Chondrocyte (in vitro differentiated cells): ENCODE results near the gene STEAP2. TPM values are rescaled to one million over a fixed set of nuclear protein-coding genes. Genes with fewer than 3 reads are reported as not detected.
"Not testable (repeated sequence)": the region's sequence is repeated elsewhere in the genome, so short reads cannot be mapped to it uniquely, and the experiment has no call there.

Experiments used
- DNase-seq: peaks from one replicate; pipeline ENCODE4 v3.0.0; 2021; ENCODE audit warnings: mixed read lengths, low spot score
- H3K27ac Mint-ChIP-seq: one replicate; pipeline ENCODE4 v1.8.0; 2021; ENCODE audit warnings: mild to moderate bottlenecking, moderate library complexity, mixed read lengths; ENCODE audit not compliant: unreplicated experiment
- H3K27me3 Mint-ChIP-seq: 2 replicates; pipeline ENCODE4 v1.8.0; 2021; ENCODE audit warnings: low read depth, mixed read lengths
- H3K36me3 Mint-ChIP-seq: 2 replicates; pipeline ENCODE4 v1.8.0; 2021; ENCODE audit warnings: low read depth, mixed read lengths
- H3K4me1 Mint-ChIP-seq: 2 replicates; pipeline ENCODE4 v1.8.0; 2021; ENCODE audit warnings: low read depth, mild to moderate bottlenecking, mixed read lengths
- H3K4me3 Mint-ChIP-seq: one replicate; pipeline ENCODE4 v1.8.0; 2021; ENCODE audit warnings: mild to moderate bottlenecking, moderate library complexity, mixed read lengths; ENCODE audit not compliant: unreplicated experiment
- H3K9me3 Mint-ChIP-seq: 2 replicates; pipeline ENCODE4 v1.8.0; 2021; ENCODE audit warnings: low read depth, mixed read lengths
- CTCF ChIP-seq: fragments of 200-600 bp; sonication (generic); IDR thresholded peaks from 2 replicates; pipeline ENCODE4 v1.5.0; 2021; ENCODE audit warnings: antibody characterized with exemption, mild to moderate bottlenecking, moderate library complexity
- total RNA-seq: library from RNA; stranded (reverse); gene quantifications from 3 replicates; pipeline ENCODE4 v1.2.1, GENCODE V29; 2021

STEAP2 gene
- total RNA-seq, 1 donor from 2014 or later: 0.20 TPM

- no peak for TF ChIP-seq CTCF
- Mint-ChIP-seq H3K27me3 (peaks cover 6% of the 10 kb centered on the region), H3K36me3 (no peaks in the 10 kb centered on the region), H3K9me3 (peaks cover 7% of the 10 kb centered on the region), H3K27ac (no peak overlapping the region), H3K4me1 (peaks cover 4% of the 10 kb centered on the region), H3K4me3 (no peak overlapping the region)
- DNase-seq: no peak
These were observed 30.1 kb upstream of the STEAP2 start for GRCh38 chr7:90181485-90181884.

DNA sequence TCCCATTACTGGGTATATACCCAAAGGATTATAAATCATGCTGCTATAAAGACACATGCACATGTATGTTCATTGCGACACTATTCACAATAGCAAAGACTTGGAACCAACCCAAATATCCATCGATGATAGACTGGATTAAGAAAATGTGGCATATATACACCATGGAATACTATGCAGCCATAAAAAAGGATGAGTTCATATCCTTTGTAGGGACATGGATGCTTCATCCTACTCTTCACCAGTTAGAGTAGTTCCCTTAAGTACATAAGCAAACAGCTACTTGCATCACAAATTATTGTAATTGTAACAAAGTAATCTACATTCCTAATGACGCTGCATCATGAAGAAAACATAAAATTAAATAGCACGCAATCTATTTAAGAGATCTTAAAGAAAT, 25.2 kb upstream of the STEAP2 start:
- not testable (repeated sequence) for H3K27me3 Mint-ChIP-seq, H3K4me3 Mint-ChIP-seq, H3K36me3 Mint-ChIP-seq, H3K4me1 Mint-ChIP-seq, DNase-seq, H3K27ac Mint-ChIP-seq
- peaks cover 10% of the 10 kb centered on the region for H3K9me3 Mint-ChIP-seq

- Mint-ChIP-seq H3K27me3 (peaks cover 2% of the 10 kb centered on the region), H3K4me1 (no peaks in the 10 kb centered on the region), H3K4me3 (no peak overlapping the region), H3K9me3 (peaks cover 11% of the 10 kb centered on the region), H3K27ac (no peak overlapping the region), H3K36me3 (no peaks in the 10 kb centered on the region)
- no peak for DNase-seq
- TF ChIP-seq CTCF: no peak
These were observed 24.0 kb upstream of the STEAP2 start for GRCh38 chr7:90187507-90188050.

DNA sequence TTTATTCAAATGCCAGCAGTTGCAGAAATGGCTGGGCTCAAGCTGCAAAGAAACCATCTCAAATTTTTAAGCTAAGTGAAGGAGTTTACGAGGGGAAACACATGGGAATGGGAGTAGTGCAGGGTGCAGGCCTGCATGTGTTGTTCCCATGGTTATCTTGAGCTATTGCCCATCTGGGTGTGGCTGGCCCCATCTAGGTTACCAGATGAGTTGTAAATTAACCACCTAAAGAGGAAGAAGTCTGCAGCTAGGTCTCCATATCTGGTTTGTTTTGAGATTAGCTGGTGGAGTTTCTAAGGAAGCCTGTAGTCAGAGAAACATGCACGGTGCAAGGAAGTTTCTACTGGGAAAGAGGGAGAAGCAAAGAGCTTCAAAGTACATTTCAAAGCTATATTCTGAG, 23.3 kb upstream of the STEAP2 start:
- no peak overlapping the region for H3K27ac Mint-ChIP-seq
- H3K4me1 Mint-ChIP-seq: no peaks in the 10 kb centered on the region
- peaks cover 11% of the 10 kb centered on the region for H3K9me3 Mint-ChIP-seq
- H3K27me3 Mint-ChIP-seq: peaks cover under 1% of the 10 kb centered on the region
- DNase-seq: no peak
- TF ChIP-seq CTCF: no peak
- no peak overlapping the region for H3K4me3 Mint-ChIP-seq
- no peaks in the 10 kb centered on the region for H3K36me3 Mint-ChIP-seq

- peaks cover 7% of the 10 kb centered on the region for H3K9me3 Mint-ChIP-seq
- H3K27me3 Mint-ChIP-seq: peaks cover 3% of the 10 kb centered on the region
- H3K4me1 Mint-ChIP-seq: no peaks in the 10 kb centered on the region
- no peak for DNase-seq
- H3K27ac Mint-ChIP-seq: no peak overlapping the region
- no peak overlapping the region for H3K4me3 Mint-ChIP-seq
- H3K36me3 Mint-ChIP-seq: no peaks in the 10 kb centered on the region
- TF ChIP-seq CTCF: no peak
These were observed 20.5 kb upstream of the STEAP2 start for GRCh38 chr7:90190995-90191394.

DNA sequence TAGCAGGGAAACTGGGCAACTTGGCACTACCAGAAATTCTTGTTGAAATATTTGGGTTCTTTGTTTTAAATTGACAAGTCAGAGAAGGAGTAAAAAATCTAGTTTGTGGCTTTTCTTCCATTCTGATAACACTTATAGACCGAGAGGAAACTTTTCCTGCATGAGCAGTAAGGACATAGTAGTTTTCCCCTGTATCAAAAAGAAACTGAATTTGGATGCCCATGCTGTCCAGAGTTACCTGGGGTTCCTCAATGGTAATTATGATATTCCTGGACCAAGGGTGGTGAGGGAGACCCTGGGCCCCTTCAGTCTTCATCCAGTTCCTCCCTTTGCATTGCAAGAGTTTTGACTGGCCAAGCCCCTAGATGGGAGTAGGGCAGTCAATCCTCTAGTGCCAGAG, 19.9 kb upstream of the STEAP2 start:
- Mint-ChIP-seq H3K36me3 (no peaks in the 10 kb centered on the region), H3K27me3 (peaks cover 5% of the 10 kb centered on the region), H3K27ac (no peak overlapping the region), H3K4me3 (no peak overlapping the region), H3K4me1 (no peaks in the 10 kb centered on the region), H3K9me3 (peaks cover 7% of the 10 kb centered on the region)
- TF ChIP-seq CTCF: no peak
- DNase-seq: no peak
